ENCODE data around the gene AP5S1. TPM values are rescaled to one million over a fixed set of nuclear protein-coding genes. Genes with fewer than 3 reads are reported as not detected.

AP5S1 gene
- total RNA-seq, 1 donor from 2014 or later: 11.1 TPM

- Mint-ChIP-seq H3K4me3 (no peak overlapping the region), H3K27me3 (no peaks in the 10 kb centered on the region), H3K27ac (no peak overlapping the region), H3K36me3 (peaks cover 26% of the 10 kb centered on the region), H3K9me3 (no peaks in the 10 kb centered on the region), H3K4me1 (ENCODE audit: unreplicated experiment) (peaks cover 4% of the 10 kb centered on the region)
- no peak for TF ChIP-seq CTCF (conservative IDR thresholded peaks at IDR 0.05)
- no peak for DNase-seq (ENCODE audit: extremely low spot score, unreplicated experiment)
Measured at GRCh38 chr20:3857405-3857804, 37.1 kb downstream of the AP5S1 start.

- no peaks in the 10 kb centered on the region for H3K9me3 Mint-ChIP-seq
- no peak overlapping the region for H3K27ac Mint-ChIP-seq
- H3K36me3 Mint-ChIP-seq: peaks cover 35% of the 10 kb centered on the region
- TF ChIP-seq CTCF (conservative IDR thresholded peaks at IDR 0.05): no peak
- peaks cover 4% of the 10 kb centered on the region for H3K4me1 Mint-ChIP-seq (ENCODE audit: unreplicated experiment)
- H3K27me3 Mint-ChIP-seq: no peaks in the 10 kb centered on the region
- DNase-seq (ENCODE audit: extremely low spot score, unreplicated experiment): no peak
- no peak overlapping the region for H3K4me3 Mint-ChIP-seq
Measured at GRCh38 chr20:3858689-3859088, 38.3 kb downstream of the AP5S1 start.

GRCh38 chr20:3861191-3861590 lies 40.8 kb downstream of the AP5S1 start:
- Mint-ChIP-seq H3K4me3 (no peak overlapping the region), H3K27ac (no peak overlapping the region), H3K27me3 (no peaks in the 10 kb centered on the region), H3K9me3 (no peaks in the 10 kb centered on the region), H3K4me1 (ENCODE audit: unreplicated experiment) (no peaks in the 10 kb centered on the region), H3K36me3 (peaks cover 28% of the 10 kb centered on the region)
- no peak for TF ChIP-seq CTCF (conservative IDR thresholded peaks at IDR 0.05)
- no peak for DNase-seq (ENCODE audit: extremely low spot score, unreplicated experiment)

DNA sequence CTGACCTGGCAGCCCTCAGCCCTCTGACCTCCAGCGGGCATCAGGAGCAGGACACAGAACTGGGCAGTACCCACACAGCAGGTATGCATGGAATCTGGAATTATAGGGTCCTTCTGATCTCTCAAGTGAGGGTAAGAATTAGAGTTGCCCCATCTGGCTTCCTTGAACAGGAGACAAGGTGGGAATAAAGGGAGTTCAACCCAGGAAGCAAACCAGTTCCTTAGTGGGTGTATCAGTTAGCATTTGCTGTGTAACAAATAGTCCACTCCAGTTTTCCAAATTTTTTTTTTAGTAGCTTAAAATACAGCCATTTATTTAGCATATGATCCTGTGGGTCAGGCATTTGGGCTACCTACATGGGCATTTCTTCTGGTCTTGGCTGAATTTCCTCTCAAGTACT lies 42.0 kb downstream of the AP5S1 start:
- DNase-seq (ENCODE audit: extremely low spot score, unreplicated experiment): no peak
- H3K4me3 Mint-ChIP-seq: no peak overlapping the region
- peaks cover 24% of the 10 kb centered on the region for H3K36me3 Mint-ChIP-seq
- no peaks in the 10 kb centered on the region for H3K27me3 Mint-ChIP-seq
- no peaks in the 10 kb centered on the region for H3K4me1 Mint-ChIP-seq (ENCODE audit: unreplicated experiment)
- no peaks in the 10 kb centered on the region for H3K9me3 Mint-ChIP-seq
- no peak for TF ChIP-seq CTCF (conservative IDR thresholded peaks at IDR 0.05)
- no peak overlapping the region for H3K27ac Mint-ChIP-seq

GRCh38 chr20:3863317-3863716 lies 43.0 kb downstream of the AP5S1 start:
- H3K36me3 Mint-ChIP-seq: peaks cover 24% of the 10 kb centered on the region
- H3K4me3 Mint-ChIP-seq: no peak overlapping the region
- DNase-seq (ENCODE audit: extremely low spot score, unreplicated experiment): no peak
- no peaks in the 10 kb centered on the region for H3K9me3 Mint-ChIP-seq
- no peaks in the 10 kb centered on the region for H3K27me3 Mint-ChIP-seq
- no peaks in the 10 kb centered on the region for H3K4me1 Mint-ChIP-seq (ENCODE audit: unreplicated experiment)
- no peak for TF ChIP-seq CTCF (conservative IDR thresholded peaks at IDR 0.05)
- no peak overlapping the region for H3K27ac Mint-ChIP-seq

- H3K27me3 Mint-ChIP-seq: no peaks in the 10 kb centered on the region
- TF ChIP-seq CTCF (conservative IDR thresholded peaks at IDR 0.05): no peak
- peaks cover 24% of the 10 kb centered on the region for H3K36me3 Mint-ChIP-seq
- no peak overlapping the region for H3K27ac Mint-ChIP-seq
- DNase-seq (ENCODE audit: extremely low spot score, unreplicated experiment): no peak
- no peaks in the 10 kb centered on the region for H3K9me3 Mint-ChIP-seq
- H3K4me3 Mint-ChIP-seq: no peak overlapping the region
- H3K4me1 Mint-ChIP-seq (ENCODE audit: unreplicated experiment): no peaks in the 10 kb centered on the region
Measured at GRCh38 chr20:3864518-3864917, 44.2 kb downstream of the AP5S1 start.

Data from type B pancreatic cell (in vitro differentiated cells).